H1 (cell line): ENCODE data around the gene PTGDS. TPM values are rescaled to one million over a fixed set of nuclear protein-coding genes. Genes with fewer than 3 reads are reported as not detected.

Source experiments
- CTCF ChIP-seq, 3 experiments: IDR thresholded peaks; 1 replicate in 2 of 3; 2 replicates in 1 of 3; pipeline versions ENCODE4 v1.5.1 to v1.6.1; 2011; ENCODE audit warnings: low read length in 3 of 3, mild to moderate bottlenecking in 3 of 3, inconsistent platforms in 2 of 3, low read depth in 1 of 3, moderate library complexity in 1 of 3; ENCODE audit not compliant: insufficient read depth in 1 of 3; ENCODE audit errors: control extremely low read depth in 1 of 3
- GTF2F1 ChIP-seq: IDR thresholded peaks from 2 replicates; pipeline ENCODE4 v1.6.1; 2012; ENCODE audit warnings: low read depth, low read length, improper control_type of control experiment, borderline replicate concordance
- polyA plus RNA-seq, 7 experiments: library from polyadenylated mRNA; depleted of rRNA in 3 of 7; stranded (reverse) in 5 of 7; unstranded in 2 of 7; fragments of >200 nt in 5 of 7; fragments of 200-250 nt in 2 of 7; gene quantifications; 1 replicate in 5 of 7; 2 replicates in 1 of 7; 4 replicates in 1 of 7; pipeline versions ENCODE4 v1.2.1 to v1.2.3, GENCODE V29; 2011 to 2013; ENCODE audit warnings: missing spikeins in 2 of 7, mixed read lengths in 2 of 7
- total RNA-seq: library from RNA; stranded (reverse); fragmentation: NEBNext Ultra II Directional; extraction: Animal tissue kit (Norgen Biotek cat#: 25700); gene quantifications from 2 replicates; pipeline ENCODE4 v1.2.1, GENCODE V29; 2021

PTGDS gene
- total and polyA plus RNA-seq, 2 of the 8 experiments (the other 6 are each of a cell fraction or from before 2014, with no cell fraction given): 1.7 to 2.3 TPM

- TF ChIP-seq CTCF (IDR thresholded peaks at IDR 0.05; ENCODE audit: control extremely low read depth in 1 of 3, insufficient read depth in 1 of 3, low read depth in 1 of 3, low read length in 3 of 3) (no peak), GTF2F1 (no peak)
Observed at GRCh38 chr9:137023157-137023556, 45.9 kb downstream of the PTGDS start (continued).
